ENCODE results near the gene VDR. TPM values are rescaled to one million over a fixed set of nuclear protein-coding genes. Genes with fewer than 3 reads are reported as not detected.

The VDR gene
- total RNA-seq, 4 donors from 2014 or later, result 0.26 to 2.0 (median 0.49) TPM

- no peaks in the 10 kb centered on the region for H3K36me3 ChIP-seq
- no peaks in the 10 kb centered on the region for H3K4me1 ChIP-seq
- intact Hi-C loops (cut with DNase I; ENCODE audit: low total_unique reads), result no loop called here
- TF ChIP-seq POLR2A (IDR thresholded peaks at IDR 0.05) (no peak), CTCF (IDR thresholded peaks at IDR 0.05) (no peak)
- H3K27me3 ChIP-seq, result no peaks in the 10 kb centered on the region
- H3K27ac ChIP-seq, result no peak overlapping the region
- H3K4me3 ChIP-seq, result no peak overlapping the region
- no peaks in the 10 kb centered on the region for H3K9me3 ChIP-seq
- DNase-seq, result no peak
These were observed 3.1 kb downstream of the VDR start for GRCh38 chr12:47901718-47902093.

- H3K27me3 ChIP-seq, result no peaks in the 10 kb centered on the region
- TF ChIP-seq CTCF (IDR thresholded peaks at IDR 0.05) (no peak), POLR2A (IDR thresholded peaks at IDR 0.05) (no peak)
- no peak overlapping the region for H3K4me3 ChIP-seq
- no peaks in the 10 kb centered on the region for H3K9me3 ChIP-seq
- H3K27ac ChIP-seq, result no peak overlapping the region
- no peak for DNase-seq
- H3K4me1 ChIP-seq, result no peaks in the 10 kb centered on the region
- no peaks in the 10 kb centered on the region for H3K36me3 ChIP-seq
- intact Hi-C loops (cut with DNase I; ENCODE audit: low total_unique reads), result no loop called here
These were observed 3.6 kb downstream of the VDR start for GRCh38 chr12:47901063-47901717.

GRCh38 chr12:47900131-47901062, 4.4 kb downstream of the VDR start:
- DNase-seq, result no peak
- Histone ChIP-seq H3K4me3 (no peak overlapping the region), H3K9me3 (no peaks in the 10 kb centered on the region), H3K4me1 (no peaks in the 10 kb centered on the region), H3K27ac (no peak overlapping the region), H3K27me3 (no peaks in the 10 kb centered on the region), H3K36me3 (no peaks in the 10 kb centered on the region)
- TF ChIP-seq POLR2A (IDR thresholded peaks at IDR 0.05) (no peak), CTCF (IDR thresholded peaks at IDR 0.05) (no peak)
- intact Hi-C loops (cut with DNase I; ENCODE audit: low total_unique reads), result no loop called here

- Histone ChIP-seq H3K27ac (no peak overlapping the region), H3K27me3 (no peaks in the 10 kb centered on the region), H3K36me3 (no peaks in the 10 kb centered on the region), H3K4me1 (no peaks in the 10 kb centered on the region), H3K4me3 (no peak overlapping the region), H3K9me3 (no peaks in the 10 kb centered on the region)
- intact Hi-C loops (cut with DNase I; ENCODE audit: low total_unique reads), result no loop called here
- TF ChIP-seq POLR2A (IDR thresholded peaks at IDR 0.05) (no peak), CTCF (IDR thresholded peaks at IDR 0.05) (no peak)
- DNase-seq, result no peak
These were observed 5.3 kb downstream of the VDR start for GRCh38 chr12:47899466-47899865.

- no peak for DNase-seq
- Histone ChIP-seq H3K27ac (no peak overlapping the region), H3K4me3 (no peak overlapping the region), H3K9me3 (no peaks in the 10 kb centered on the region), H3K36me3 (no peaks in the 10 kb centered on the region), H3K4me1 (no peaks in the 10 kb centered on the region), H3K27me3 (no peaks in the 10 kb centered on the region)
- TF ChIP-seq CTCF (IDR thresholded peaks at IDR 0.05) (no peak), POLR2A (IDR thresholded peaks at IDR 0.05) (no peak)
- intact Hi-C loops (cut with DNase I; ENCODE audit: low total_unique reads), result no loop called here
These were observed 8.2 kb downstream of the VDR start for GRCh38 chr12:47896633-47897032.

All from uterus (tissue), 4 donors.